ENCODE data around the gene MICB.

The MICB gene

DNA sequence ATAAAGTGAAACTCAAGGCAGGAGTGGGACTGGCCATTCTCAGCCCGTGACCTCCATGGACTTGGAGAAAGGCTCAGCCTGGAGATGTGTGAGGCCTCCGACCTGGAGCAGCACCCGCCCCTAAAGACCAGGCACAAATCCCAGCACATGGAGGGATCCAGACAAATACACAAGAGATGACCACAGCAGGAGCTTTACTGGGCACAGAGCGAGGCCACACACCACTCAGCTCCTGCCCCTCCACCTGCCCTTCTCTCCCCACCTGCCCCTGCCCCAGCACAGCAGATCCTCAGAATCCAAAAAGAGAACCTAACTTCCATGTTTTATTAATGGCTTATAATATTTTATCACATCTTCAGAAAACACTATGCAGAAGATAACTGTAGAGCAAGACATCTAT, 20.4 kb upstream of the MICB start:
- CTCF ChIA-PET, result no interaction called here
- POLR2A ChIA-PET, result no interaction called here
- TF ChIP-seq TARDBP (IDR thresholded peaks at IDR 0.05), result no peak
- TF ChIP-seq, protein P1, sequence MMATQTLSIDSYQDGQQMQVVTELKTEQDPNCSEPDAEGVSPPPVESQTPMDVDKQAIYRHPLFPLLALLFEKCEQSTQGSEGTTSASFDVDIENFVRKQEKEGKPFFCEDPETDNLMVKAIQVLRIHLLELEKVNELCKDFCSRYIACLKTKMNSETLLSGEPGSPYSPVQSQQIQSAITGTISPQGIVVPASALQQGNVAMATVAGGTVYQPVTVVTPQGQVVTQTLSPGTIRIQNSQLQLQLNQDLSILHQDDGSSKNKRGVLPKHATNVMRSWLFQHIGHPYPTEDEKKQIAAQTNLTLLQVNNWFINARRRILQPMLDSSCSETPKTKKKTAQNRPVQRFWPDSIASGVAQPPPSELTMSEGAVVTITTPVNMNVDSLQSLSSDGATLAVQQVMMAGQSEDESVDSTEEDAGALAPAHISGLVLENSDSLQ (IDR thresholded peaks at IDR 0.05), result no peak
- TF ChIP-seq NFRKB (IDR thresholded peaks at IDR 0.05), result no peak
- TF ChIP-seq SUZ12 (IDR thresholded peaks at IDR 0.05), result no peak
- no peak for TF ChIP-seq FOXA1 (IDR thresholded peaks at IDR 0.05)
- no peak for TF ChIP-seq LEF1 (IDR thresholded peaks at IDR 0.05; ENCODE audit: borderline replicate concordance)
- no peak for TF ChIP-seq FOXK2 (IDR thresholded peaks at IDR 0.05)
- DNase-seq (ENCODE audit: extremely low spot score), result no peak

DNA sequence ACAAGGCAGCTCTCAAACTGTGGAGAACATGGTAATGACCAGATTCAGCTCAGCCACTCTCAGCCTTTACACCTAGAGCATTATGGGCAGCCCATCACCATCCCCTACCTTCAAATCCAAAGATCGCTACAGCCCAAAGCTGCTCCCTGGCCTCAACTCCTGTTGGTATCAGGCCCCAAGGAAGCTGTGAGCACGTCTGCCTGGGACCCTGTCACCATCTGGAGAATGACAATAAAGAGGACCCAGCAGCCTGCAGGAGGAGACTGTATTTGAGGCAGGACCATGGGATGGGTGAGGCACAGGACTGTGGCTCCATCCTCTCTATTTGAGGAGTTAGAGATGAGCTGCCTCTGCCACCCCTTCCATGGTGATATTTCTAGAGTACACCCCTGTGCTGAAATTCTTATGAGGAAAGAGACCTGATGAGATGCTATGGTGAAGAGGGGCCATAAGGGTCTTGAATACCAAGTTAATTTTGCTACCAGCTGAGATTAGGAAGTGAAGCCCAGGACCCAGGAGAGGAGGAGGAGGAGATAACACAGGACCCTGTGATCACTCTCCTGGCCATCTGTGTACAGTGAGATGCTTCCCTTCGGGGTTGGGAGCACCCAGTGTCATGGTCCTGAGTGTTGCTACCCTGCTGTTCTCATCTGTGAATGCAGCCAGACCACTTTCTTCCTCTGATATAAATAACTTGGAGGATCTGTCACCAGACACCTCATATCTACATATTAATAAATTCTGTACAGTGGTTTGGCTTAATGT, 19.6 kb upstream of the MICB start:
- no peak for TF ChIP-seq ZNF384 (IDR thresholded peaks at IDR 0.05)
- TF ChIP-seq SP1 (IDR thresholded peaks at IDR 0.05), result no peak
- TF ChIP-seq HDGF (IDR thresholded peaks at IDR 0.05; ENCODE audit: borderline replicate concordance), result no peak
- TF ChIP-seq NFRKB (IDR thresholded peaks at IDR 0.05), result no peak
- TF ChIP-seq LEF1 (IDR thresholded peaks at IDR 0.05; ENCODE audit: borderline replicate concordance), result no peak
- no peak for TF ChIP-seq BHLHE40 (IDR thresholded peaks at IDR 0.05; ENCODE audit: borderline replicate concordance)
- TF ChIP-seq, protein P1 (IDR thresholded peaks at IDR 0.05), result no peak
- no peak for TF ChIP-seq FOXK2 (IDR thresholded peaks at IDR 0.05)
- TF ChIP-seq ARNT (IDR thresholded peaks at IDR 0.05), result no peak
- no peak for TF ChIP-seq TARDBP (IDR thresholded peaks at IDR 0.05)
- no peak for TF ChIP-seq FOXA1 (IDR thresholded peaks at IDR 0.05)
- TF ChIP-seq CTBP1 (IDR thresholded peaks at IDR 0.05; ENCODE audit: borderline replicate concordance), result no peak
- TF ChIP-seq SUZ12 (IDR thresholded peaks at IDR 0.05), result no peak
- TF ChIP-seq FOXM1 (IDR thresholded peaks at IDR 0.05; ENCODE audit: borderline replicate concordance), result no peak
- no peak for TF ChIP-seq ELF4 (IDR thresholded peaks at IDR 0.05)
- TF ChIP-seq L3MBTL2 (conservative IDR thresholded peaks at IDR 0.05), result no peak
- ChIA-PET POLR2A (interaction anchor here (1.2 kb wide), 1 partner anchor 16 kb away, joined by 5 read pairs; no protein-coding TSS in a partner anchor), CTCF (no interaction called here)
- DNase-seq (ENCODE audit: extremely low spot score), result no peak

DNA sequence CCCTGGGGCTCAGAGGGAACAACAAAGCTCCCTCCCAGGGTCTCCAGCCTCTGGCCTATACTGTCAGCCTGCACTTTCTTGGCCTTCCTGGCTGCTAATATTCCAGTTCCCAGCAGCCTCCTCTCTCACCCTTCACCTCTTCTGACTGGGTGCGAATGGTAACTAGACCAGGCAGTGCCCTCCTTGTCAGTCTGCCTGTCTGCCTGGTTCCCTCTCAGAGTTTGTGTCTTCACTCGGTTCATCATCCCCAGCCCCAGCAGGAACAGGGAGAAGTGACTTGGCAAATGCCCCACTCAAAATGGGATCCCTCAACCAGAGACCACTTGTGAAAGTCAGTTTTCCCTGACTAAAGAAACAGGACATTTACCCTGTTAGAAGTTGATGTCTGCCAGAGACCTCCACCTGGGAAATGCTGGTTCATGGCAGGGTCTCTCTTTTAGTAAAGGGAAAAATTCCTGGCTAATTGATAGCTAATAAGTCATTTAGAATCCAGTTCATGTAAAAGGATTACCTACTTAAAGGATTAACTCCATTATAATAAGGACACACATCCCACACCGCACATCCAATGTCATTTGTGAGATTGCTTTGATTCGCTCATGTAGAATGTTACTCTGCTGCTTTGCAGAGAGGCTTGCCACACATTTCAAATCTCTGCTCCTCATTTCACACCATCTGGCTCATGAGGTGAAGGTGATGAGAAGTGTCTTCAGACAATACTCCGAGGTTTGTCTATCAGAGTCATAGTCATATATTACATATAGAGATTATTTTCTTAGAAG, 18.6 kb upstream of the MICB start:
- DNase-seq (ENCODE audit: extremely low spot score), result no peak
- POLR2A ChIA-PET, result interaction anchor here (1.2 kb wide), 1 partner anchor 17 kb away, joined by 5 read pairs; no protein-coding TSS in a partner anchor
- TF ChIP-seq, protein P1 (IDR thresholded peaks at IDR 0.05), result no peak
- TF ChIP-seq ARNT (IDR thresholded peaks at IDR 0.05), result no peak
- no peak for TF ChIP-seq FOXK2 (IDR thresholded peaks at IDR 0.05)
- no peak for TF ChIP-seq BHLHE40 (IDR thresholded peaks at IDR 0.05; ENCODE audit: borderline replicate concordance)
- CTCF ChIA-PET, result interaction anchor here (0.6 kb wide), 1 partner anchor 80 kb away, joined by 3 read pairs; no protein-coding TSS in a partner anchor

DNA sequence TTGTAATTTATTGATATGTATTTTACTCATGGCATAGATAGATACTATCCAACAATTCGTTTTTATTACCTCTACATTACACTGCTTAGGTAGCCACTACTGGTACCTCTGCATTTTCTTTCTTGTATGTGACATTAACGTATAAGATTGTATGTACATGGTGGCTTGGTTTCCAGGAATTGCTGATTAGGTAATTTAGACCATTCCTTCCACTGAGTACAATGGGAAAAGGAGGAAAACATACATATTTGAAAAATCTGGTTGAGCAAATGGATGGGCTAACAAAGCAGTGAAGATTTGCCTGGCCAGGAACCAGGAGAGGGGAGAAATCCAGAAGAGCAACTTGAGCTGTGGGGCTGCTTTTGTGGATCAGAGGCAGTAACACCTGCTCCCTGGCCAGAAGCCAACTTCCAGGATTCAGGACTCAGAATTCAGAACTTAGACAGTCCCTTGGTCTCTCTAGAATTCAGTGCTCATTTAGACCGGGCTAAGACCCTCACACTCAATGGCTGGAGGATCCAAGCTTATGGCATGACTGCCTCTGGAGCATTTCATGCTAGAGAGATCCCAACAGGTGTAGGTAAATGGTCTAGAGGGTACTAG, 17.9 kb upstream of the MICB start:
- TF ChIP-seq SP1 (IDR thresholded peaks at IDR 0.05) (no peak), ZNF384 (IDR thresholded peaks at IDR 0.05) (no peak), HDGF (IDR thresholded peaks at IDR 0.05; ENCODE audit: borderline replicate concordance) (no peak), BHLHE40 (IDR thresholded peaks at IDR 0.05; ENCODE audit: borderline replicate concordance) (no peak), ARNT (IDR thresholded peaks at IDR 0.05) (no peak), FOXM1 (IDR thresholded peaks at IDR 0.05; ENCODE audit: borderline replicate concordance) (no peak), ELF4 (IDR thresholded peaks at IDR 0.05) (no peak), L3MBTL2 (conservative IDR thresholded peaks at IDR 0.05) (no peak), TARDBP (IDR thresholded peaks at IDR 0.05) (no peak), FOXA1 (IDR thresholded peaks at IDR 0.05) (no peak), NFRKB (IDR thresholded peaks at IDR 0.05) (no peak), CTBP1 (IDR thresholded peaks at IDR 0.05; ENCODE audit: borderline replicate concordance) (no peak), FOXK2 (IDR thresholded peaks at IDR 0.05) (no peak), SUZ12 (IDR thresholded peaks at IDR 0.05) (no peak), LEF1 (IDR thresholded peaks at IDR 0.05; ENCODE audit: borderline replicate concordance) (no peak)
- TF ChIP-seq, protein P1 (IDR thresholded peaks at IDR 0.05), result no peak
- ChIA-PET POLR2A (no interaction called here), CTCF (interaction anchor here (0.6 kb wide), 1 partner anchor 81 kb away, joined by 3 read pairs; no protein-coding TSS in a partner anchor)
- no peak for DNase-seq (ENCODE audit: extremely low spot score)

DNA sequence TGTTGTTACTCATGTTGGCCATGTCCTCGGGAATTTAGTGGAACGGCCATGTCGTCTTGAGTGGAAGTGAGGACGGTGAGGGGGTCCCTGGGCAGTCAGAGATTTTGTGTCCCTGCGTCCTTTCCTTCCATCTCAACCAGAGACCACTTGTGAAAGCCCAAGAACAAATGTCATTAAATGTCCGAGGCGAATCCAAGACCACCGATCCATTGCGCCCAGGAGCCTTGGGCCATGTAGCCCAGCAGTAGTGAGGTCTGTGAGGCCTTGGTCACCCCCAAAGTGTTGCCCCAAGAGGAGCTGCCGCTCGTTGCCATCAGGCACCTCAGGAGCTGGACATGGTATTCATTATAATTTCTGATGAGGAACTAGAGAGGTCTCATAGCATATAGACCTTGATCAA, 17.4 kb upstream of the MICB start:
- ChIA-PET POLR2A (no interaction called here), CTCF (no interaction called here)
- TF ChIP-seq FOXK2 (IDR thresholded peaks at IDR 0.05) (no peak), FOXM1 (IDR thresholded peaks at IDR 0.05; ENCODE audit: borderline replicate concordance) (no peak), TARDBP (IDR thresholded peaks at IDR 0.05) (no peak), SUZ12 (IDR thresholded peaks at IDR 0.05) (no peak), ARNT (IDR thresholded peaks at IDR 0.05) (no peak), LEF1 (IDR thresholded peaks at IDR 0.05; ENCODE audit: borderline replicate concordance) (no peak), CTBP1 (IDR thresholded peaks at IDR 0.05; ENCODE audit: borderline replicate concordance) (no peak), ZNF384 (IDR thresholded peaks at IDR 0.05) (no peak), BHLHE40 (IDR thresholded peaks at IDR 0.05; ENCODE audit: borderline replicate concordance) (no peak), ELF4 (IDR thresholded peaks at IDR 0.05) (no peak), L3MBTL2 (conservative IDR thresholded peaks at IDR 0.05) (no peak), HDGF (IDR thresholded peaks at IDR 0.05; ENCODE audit: borderline replicate concordance) (no peak), NFRKB (IDR thresholded peaks at IDR 0.05) (no peak), SP1 (IDR thresholded peaks at IDR 0.05) (no peak), FOXA1 (IDR thresholded peaks at IDR 0.05) (no peak)
- TF ChIP-seq, protein P1 (IDR thresholded peaks at IDR 0.05), result no peak
- DNase-seq (ENCODE audit: extremely low spot score), result no peak
